ENCODE data around the gene IL22RA2. TPM values are rescaled to one million over a fixed set of nuclear protein-coding genes. Genes with fewer than 3 reads are reported as not detected.

Gene IL22RA2
- total RNA-seq, 1 experiment from 2014 or later = not detected

- Histone ChIP-seq H3K18ac (ENCODE audit: insufficient read length, low read depth, low read length) (no peak overlapping the region), H3K14ac (ENCODE audit: insufficient read depth, low read length) (no peak overlapping the region), H3K27ac (ENCODE audit: insufficient read length, low read depth, low read length) (no peak overlapping the region), H3K9me3 (ENCODE audit: control insufficient read depth, low read depth, low read length) (no peaks in the 10 kb centered on the region), H4K8ac (replicated peaks; ENCODE audit: insufficient read length, low read depth, low read length) (no peak overlapping the region), H3K23me2 (ENCODE audit: insufficient read length, low read depth, low read length, poor library complexity, severe bottlenecking) (no peaks in the 10 kb centered on the region), H2BK12ac (ENCODE audit: insufficient read length, low read depth, low read length) (no peak overlapping the region), H4K20me1 (ENCODE audit: control insufficient read depth, insufficient read depth, insufficient read length) (no peaks in the 10 kb centered on the region), H2BK15ac (ENCODE audit: low read depth, low read length) (no peak overlapping the region), H2BK120ac (ENCODE audit: low read depth, low read length, poor library complexity, severe bottlenecking) (no peak overlapping the region), H3T11ph (ENCODE audit: low read length) (no peak overlapping the region), H3K27me3 (ENCODE audit: insufficient read depth, low read length) (no peaks in the 10 kb centered on the region), H4K91ac (ENCODE audit: insufficient read length, low read depth, low read length) (no peak overlapping the region), H2BK5ac (ENCODE audit: insufficient read length, low read length) (no peak overlapping the region), H3K79me1 (ENCODE audit: insufficient read depth, low read depth, low read length, poor library complexity, severe bottlenecking) (no peaks in the 10 kb centered on the region), H3K23ac (ENCODE audit: insufficient read length, low read depth, low read length) (no peak overlapping the region), H3K79me2 (ENCODE audit: insufficient read depth, low read length) (no peaks in the 10 kb centered on the region), H3K4ac (ENCODE audit: low read depth, low read length) (no peak overlapping the region), H4K5ac (ENCODE audit: insufficient read length, low read depth, low read length) (no peak overlapping the region), H2BK20ac (ENCODE audit: low read depth, low read length, poor library complexity, severe bottlenecking) (no peak overlapping the region), H3K56ac (ENCODE audit: insufficient read length, low read depth, low read length) (no peak overlapping the region), H3K9ac (ENCODE audit: extremely low read depth, insufficient read length, low read length) (no peak overlapping the region), H3K4me1 (ENCODE audit: insufficient read depth, low read length) (no peaks in the 10 kb centered on the region), H2AK5ac (ENCODE audit: insufficient read length, low read length) (no peak overlapping the region), H2AFZ (ENCODE audit: low read length) (no peak overlapping the region), H3K4me2 (ENCODE audit: insufficient read depth, insufficient read length, low read length) (no peak overlapping the region)
- no peak for DNase-seq
- no peaks in the 10 kb centered on the region for H3K27me3 Mint-ChIP-seq (ENCODE audit: low read depth)
- H3K9me3 Mint-ChIP-seq = peaks cover 0 to 2% of the 10 kb centered on the region in 2 experiments; a peak in 2 of 5 replicates
- H3K36me3 Mint-ChIP-seq (ENCODE audit: insufficient read depth in 1 of 3, low read depth in 3 of 3) = peaks cover 25 to 40% (median 30%) of the 10 kb centered on the region in 3 experiments
- WGBS (ENCODE audit: extremely low coverage, insufficient read length, low lambda C conversion rate) = no CpG with 5 or more reads among the region's 11 CpGs
- TF ChIP-seq, protein P1, sequence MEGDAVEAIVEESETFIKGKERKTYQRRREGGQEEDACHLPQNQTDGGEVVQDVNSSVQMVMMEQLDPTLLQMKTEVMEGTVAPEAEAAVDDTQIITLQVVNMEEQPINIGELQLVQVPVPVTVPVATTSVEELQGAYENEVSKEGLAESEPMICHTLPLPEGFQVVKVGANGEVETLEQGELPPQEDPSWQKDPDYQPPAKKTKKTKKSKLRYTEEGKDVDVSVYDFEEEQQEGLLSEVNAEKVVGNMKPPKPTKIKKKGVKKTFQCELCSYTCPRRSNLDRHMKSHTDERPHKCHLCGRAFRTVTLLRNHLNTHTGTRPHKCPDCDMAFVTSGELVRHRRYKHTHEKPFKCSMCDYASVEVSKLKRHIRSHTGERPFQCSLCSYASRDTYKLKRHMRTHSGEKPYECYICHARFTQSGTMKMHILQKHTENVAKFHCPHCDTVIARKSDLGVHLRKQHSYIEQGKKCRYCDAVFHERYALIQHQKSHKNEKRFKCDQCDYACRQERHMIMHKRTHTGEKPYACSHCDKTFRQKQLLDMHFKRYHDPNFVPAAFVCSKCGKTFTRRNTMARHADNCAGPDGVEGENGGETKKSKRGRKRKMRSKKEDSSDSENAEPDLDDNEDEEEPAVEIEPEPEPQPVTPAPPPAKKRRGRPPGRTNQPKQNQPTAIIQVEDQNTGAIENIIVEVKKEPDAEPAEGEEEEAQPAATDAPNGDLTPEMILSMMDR (conservative IDR thresholded peaks at IDR 0.05) = no peak
- H3K4me1 Mint-ChIP-seq = no peaks in the 10 kb centered on the region
- H3K4me3 Mint-ChIP-seq = no peak overlapping the region
- H3K27ac Mint-ChIP-seq = no peak overlapping the region
Measured at GRCh38 chr6:137197684-137198645, 24.5 kb upstream of the IL22RA2 start.
